HEK293 (cell line): ENCODE measurements around the gene UCN2.

Experiments used
- CTCF ChIP-seq: fragments of 450-650 bp; formaldehyde crosslinking; IDR thresholded peaks from 2 replicates; pipeline ENCODE4 v1.5.1; 2016; ENCODE audit warnings: missing biosample characterization, missing genetic modification characterization
- REST ChIP-seq: fragments of 450-650 bp; formaldehyde crosslinking; IDR thresholded peaks from 2 replicates; pipeline ENCODE4 v1.5.1; 2016; ENCODE audit warnings: missing biosample characterization, missing genetic modification characterization
- ZNF274 ChIP-seq, 2 experiments: fragments of 200-500 bp in 1 of 2; fragments of 450-650 bp in 1 of 2; sonication (Bioruptor generic) in 1 of 2; formaldehyde crosslinking in 1 of 2; IDR thresholded peaks; 2 replicates each; pipeline versions ENCODE4 v1.5.1 to v1.6.1; 2014 to 2016; ENCODE audit warnings: borderline replicate concordance in 1 of 2, inconsistent platforms in 1 of 2, low read length in 1 of 2, missing biosample characterization in 1 of 2, missing genetic modification characterization in 1 of 2
- ZNF302 ChIP-seq: fragments of 450-650 bp; formaldehyde crosslinking; IDR thresholded peaks from 2 replicates; pipeline ENCODE4 v1.5.1; 2016; ENCODE audit warnings: missing biosample characterization, missing genetic modification characterization, low read depth
- ZNF362 ChIP-seq: fragments of 450-650 bp; formaldehyde crosslinking; IDR thresholded peaks from 2 replicates; pipeline ENCODE4 v1.5.1; 2016; ENCODE audit warnings: missing biosample characterization, missing genetic modification characterization
- ZNF610 ChIP-seq: fragments of 450-650 bp; formaldehyde crosslinking; IDR thresholded peaks from 2 replicates; pipeline ENCODE4 v1.5.1; 2016; ENCODE audit warnings: missing biosample characterization, missing genetic modification characterization, borderline replicate concordance
- TF ChIP-seq, protein P1 (sequence below): fragments of 450-650 bp; IDR thresholded peaks from 2 replicates; pipeline ENCODE4 v1.5.1; 2018; ENCODE audit warnings: missing biosample characterization, mild to moderate bottlenecking, missing genetic modification characterization

GRCh38 chr3:48567500-48567899, 3.9 kb upstream of the UCN2 start:
- no peak for TF ChIP-seq ZNF610 (tag by site-specific recombination)
- no peak for TF ChIP-seq ZNF274 (IDR thresholded peaks at IDR 0.05; ENCODE audit: low read length)
- TF ChIP-seq ZNF274 (tag by site-specific recombination; IDR thresholded peaks at IDR 0.05; ENCODE audit: borderline replicate concordance), result no peak
- TF ChIP-seq CTCF (tag by site-specific recombination), result no peak
- no peak for TF ChIP-seq ZNF362 (tag by site-specific recombination)
- no peak for TF ChIP-seq REST (tag by site-specific recombination)
- TF ChIP-seq, protein P1, sequence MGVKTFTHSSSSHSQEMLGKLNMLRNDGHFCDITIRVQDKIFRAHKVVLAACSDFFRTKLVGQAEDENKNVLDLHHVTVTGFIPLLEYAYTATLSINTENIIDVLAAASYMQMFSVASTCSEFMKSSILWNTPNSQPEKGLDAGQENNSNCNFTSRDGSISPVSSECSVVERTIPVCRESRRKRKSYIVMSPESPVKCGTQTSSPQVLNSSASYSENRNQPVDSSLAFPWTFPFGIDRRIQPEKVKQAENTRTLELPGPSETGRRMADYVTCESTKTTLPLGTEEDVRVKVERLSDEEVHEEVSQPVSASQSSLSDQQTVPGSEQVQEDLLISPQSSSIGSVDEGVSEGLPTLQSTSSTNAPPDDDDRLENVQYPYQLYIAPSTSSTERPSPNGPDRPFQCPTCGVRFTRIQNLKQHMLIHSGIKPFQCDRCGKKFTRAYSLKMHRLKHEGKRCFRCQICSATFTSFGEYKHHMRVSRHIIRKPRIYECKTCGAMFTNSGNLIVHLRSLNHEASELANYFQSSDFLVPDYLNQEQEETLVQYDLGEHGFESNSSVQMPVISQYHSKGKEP (tag by site-specific recombination), result no peak
- no peak for TF ChIP-seq ZNF302 (tag by site-specific recombination)
